Measurements from ENCODE around the gene PIM3. TPM values are rescaled to one million over a fixed set of nuclear protein-coding genes. Genes with fewer than 3 reads are reported as not detected.

Gene PIM3
- total and polyA plus RNA-seq, 10 of the 15 experiments (the other 5 are each of a cell fraction or from before 2014, with no cell fraction given): 0.31 to 60.8 (median 12.4) TPM

DNA sequence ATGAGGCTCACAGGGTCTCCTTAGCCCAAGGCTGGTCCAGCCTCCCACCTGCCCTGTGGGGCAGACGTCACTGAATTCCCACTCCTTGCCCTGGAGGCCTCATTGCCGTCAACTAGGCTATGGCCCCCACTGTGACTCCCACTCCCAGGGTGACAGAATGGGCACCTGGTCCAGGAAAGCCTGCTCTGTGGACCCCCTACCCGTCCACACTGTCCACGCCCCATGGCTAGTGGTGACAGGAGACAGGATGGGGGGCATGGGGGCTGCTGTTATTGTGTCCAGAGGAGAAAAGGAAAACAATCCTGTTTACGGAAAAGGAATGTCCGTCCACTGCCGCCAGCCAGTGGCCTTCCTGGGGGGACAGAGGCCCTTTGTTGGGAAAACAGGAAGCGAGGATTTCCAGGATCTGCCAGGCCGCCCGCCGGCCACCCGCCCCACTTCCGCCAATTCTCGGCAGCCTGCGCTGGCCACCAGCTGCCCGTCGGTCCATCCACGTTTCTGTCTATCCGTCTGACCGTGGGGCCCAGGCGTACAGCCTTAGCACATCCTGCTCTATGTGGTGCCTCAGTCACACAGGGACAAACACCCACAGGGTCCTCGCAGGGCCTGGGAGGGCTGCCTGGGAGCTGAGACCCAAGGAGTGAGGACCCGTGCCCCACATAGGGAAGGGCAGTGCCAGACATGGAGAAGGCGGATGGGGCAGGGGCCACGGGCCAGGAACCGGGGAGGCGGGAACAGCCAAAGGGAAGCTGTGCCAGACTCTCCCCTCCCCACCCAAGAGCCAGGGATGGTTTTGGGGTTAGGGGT, 22.6 kb upstream of the PIM3 start (continued):
- TF ChIP-seq PRDM15 (CRISPR knock-in tag; IDR thresholded peaks at IDR 0.05): no peak
- no peak for TF ChIP-seq ZNF622 (IDR thresholded peaks at IDR 0.05)
- TF ChIP-seq FOXM1 (IDR thresholded peaks at IDR 0.05; ENCODE audit: low read depth, low read length): no peak
- no peak for TF ChIP-seq LARP7 (IDR thresholded peaks at IDR 0.05)
- TF ChIP-seq CBX5 (IDR thresholded peaks at IDR 0.05; ENCODE audit: low read depth): no peak
- no peak for TF ChIP-seq MXI1 (IDR thresholded peaks at IDR 0.05; ENCODE audit: low read depth, low read length)
- TF ChIP-seq ZNF207 (IDR thresholded peaks at IDR 0.05; ENCODE audit: borderline replicate concordance): no peak

DNA sequence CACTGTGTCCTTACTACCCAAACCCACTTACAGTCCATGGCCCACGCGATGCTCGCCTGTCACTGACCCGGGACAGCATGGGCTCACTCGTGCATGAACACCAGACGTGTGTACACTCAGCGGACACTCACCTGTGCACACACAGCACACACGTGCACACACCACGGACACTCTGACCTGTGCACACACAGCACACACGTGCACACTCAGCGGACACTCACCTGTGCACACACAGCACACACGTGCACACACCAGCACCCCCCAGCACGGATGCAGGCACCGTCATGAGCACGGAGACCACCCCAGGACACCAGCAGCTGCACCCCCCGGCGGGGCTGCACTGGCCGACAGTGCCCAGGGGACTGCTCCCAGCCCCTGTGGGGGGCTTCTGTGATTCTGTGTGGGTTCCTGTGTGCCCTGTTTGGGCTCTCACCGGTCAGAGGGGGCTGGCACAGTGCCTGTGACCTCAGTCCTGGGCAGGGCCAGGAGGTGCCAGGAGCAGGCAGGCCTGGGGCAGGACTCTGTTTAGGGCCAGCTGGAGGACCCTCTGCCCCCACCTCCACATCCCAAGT, 21.9 kb upstream of the PIM3 start:
- intact Hi-C loops (cut with micrococcal nuclease; ENCODE audit: unreplicated experiment): loop anchor here (10.0 kb wide), 1 partner anchor 256 kb away; no protein-coding TSS in a partner anchor
- no peak for TF ChIP-seq CBX5 (IDR thresholded peaks at IDR 0.05; ENCODE audit: low read depth)
- POLR2A ChIA-PET: interaction anchor here (0.7 kb wide), 1 partner anchor 32 kb away, joined by 3 read pairs; no protein-coding TSS in a partner anchor

More for the DNA sequence above, 21.9 kb upstream of the PIM3 start:
- no TSS peak for BruUV-seq (replicated peaks)
- H3K27ac ChIP-seq (ENCODE audit: control insufficient read depth, insufficient read depth): no peak overlapping the region
- DNase-seq (ENCODE audit: low read depth, low spot score): no peak
- RAD21 ChIA-PET (ENCODE audit: unreplicated experiment): no interaction called here
- H3K36me3 ChIP-seq (ENCODE audit: control insufficient read depth in 2 of 2, insufficient read depth in 2 of 2, low read length in 1 of 2): no peaks in the 10 kb centered on the region
- peaks cover 16% of the 10 kb centered on the region for H3K79me2 ChIP-seq (ENCODE audit: control insufficient read depth, insufficient read depth, low read length)
- no peak overlapping the region for H3K9ac ChIP-seq (ENCODE audit: control insufficient read depth, insufficient read depth, low read length)
- H3K4me2 ChIP-seq (ENCODE audit: control insufficient read depth, insufficient read depth): no peak overlapping the region
- no peak overlapping the region for H3K4me3 ChIP-seq
- H3K9me3 ChIP-seq (replicated peaks; ENCODE audit: control insufficient read depth, insufficient read depth, low read length): no peaks in the 10 kb centered on the region
- ATAC-seq: no peak
- no peaks in the 10 kb centered on the region for H4K20me1 ChIP-seq (ENCODE audit: control insufficient read depth, insufficient read depth)
- no peak for FAIRE-seq
- CTCF ChIA-PET: no interaction called here
- H3K4me1 ChIP-seq (ENCODE audit: control insufficient read depth, insufficient read depth, low read length): peaks cover 23% of the 10 kb centered on the region
- no peaks in the 10 kb centered on the region for H3K27me3 ChIP-seq (replicated peaks in 1 of 2; ENCODE audit: control insufficient read depth in 2 of 2, insufficient read depth in 2 of 2, low read length in 1 of 2)
- H2AFZ ChIP-seq (ENCODE audit: control insufficient read depth, low read depth, low read length): no peak overlapping the region
- SMC1A ChIA-PET (ENCODE audit: uncharacterized antibody, unreplicated experiment): no interaction called here
- in situ Hi-C loops (cut with MboI): no loop called here
- 71% methylated on average over 19 of the region's 19 CpGs for WGBS (ENCODE audit: insufficient coverage, insufficient replicate concordance, low lambda C conversion rate, missing lambda C conversion rate)
